Activated CD4-positive, CD25-positive, alpha-beta regulatory T cell treated with anti-CD3 and anti-CD28 coated beads, Interleukin-2, amount 50 U/mL, for 72 hours (primary cell): ENCODE results near the gene FITM1.

ENCODE experiments used
- DNase-seq: peaks from one replicate; pipeline ENCODE4 v3.0.0; 2021

The FITM1 gene, protein sequence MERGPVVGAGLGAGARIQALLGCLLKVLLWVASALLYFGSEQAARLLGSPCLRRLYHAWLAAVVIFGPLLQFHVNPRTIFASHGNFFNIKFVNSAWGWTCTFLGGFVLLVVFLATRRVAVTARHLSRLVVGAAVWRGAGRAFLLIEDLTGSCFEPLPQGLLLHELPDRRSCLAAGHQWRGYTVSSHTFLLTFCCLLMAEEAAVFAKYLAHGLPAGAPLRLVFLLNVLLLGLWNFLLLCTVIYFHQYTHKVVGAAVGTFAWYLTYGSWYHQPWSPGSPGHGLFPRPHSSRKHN

DNA sequence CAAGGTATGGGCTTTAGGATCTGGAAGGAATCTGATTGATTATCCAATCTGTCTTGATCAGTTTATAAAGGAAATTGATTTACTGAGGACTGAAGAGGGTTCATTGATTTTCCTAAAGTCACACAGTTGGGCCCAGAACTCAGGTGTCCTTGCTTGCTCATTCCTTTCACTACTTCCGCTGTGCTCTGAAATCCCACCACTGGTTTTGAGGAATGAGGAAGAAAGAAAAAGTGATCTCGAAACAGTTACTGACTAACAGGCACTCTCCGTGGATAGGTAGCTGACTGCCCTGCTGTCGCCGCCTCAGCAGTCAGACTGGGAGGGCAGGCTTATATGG, at the start of gene FITM1:
Gene FITM1 (plus strand): TSS at position 280 of the 337 bp plus-strand sequence. CDS start 905 bp downstream, outside the sequence.
- DNase-seq: no peak

GRCh38 chr14:24080888-24081738, 49.3 kb upstream of the FITM1 start:
- peak; percentile 74 for DNase-seq

- no peak for DNase-seq
Measured at GRCh38 chr14:24081739-24082211, 48.7 kb upstream of the FITM1 start.

DNA sequence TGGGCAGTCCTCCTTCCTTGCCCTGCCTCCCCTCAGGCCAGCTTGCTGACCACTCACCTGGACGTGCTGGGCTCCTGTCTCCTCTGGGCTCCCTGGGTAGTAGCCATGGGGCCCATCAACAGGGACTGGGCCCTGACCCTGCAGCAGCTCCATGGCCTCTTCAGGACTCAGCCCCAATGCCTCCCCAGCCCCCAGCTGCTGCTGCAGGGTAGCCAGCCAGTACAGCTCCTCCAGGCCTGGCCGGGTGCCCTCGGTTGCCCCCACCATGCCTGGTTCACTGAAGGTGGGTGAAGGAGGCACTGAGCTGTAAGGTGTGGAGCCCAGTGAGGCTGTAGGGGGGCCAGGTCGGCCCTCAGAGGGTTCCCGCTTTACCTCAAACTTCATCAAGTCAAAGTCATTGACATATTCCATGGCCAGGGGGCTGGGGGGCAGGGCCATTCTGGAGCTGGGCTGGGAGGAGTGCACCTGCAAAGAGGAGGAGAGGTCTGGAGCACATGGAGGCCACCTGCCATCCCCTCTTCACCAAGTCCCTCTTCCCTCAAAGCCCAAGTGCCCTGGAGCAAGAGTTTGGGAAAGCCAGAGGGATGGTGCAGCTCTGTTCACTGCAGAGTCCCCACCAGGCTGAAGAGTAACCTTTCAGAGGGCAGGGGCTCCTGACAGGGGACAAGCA, 47.9 kb upstream of the FITM1 start:
- no peak for DNase-seq

DNA sequence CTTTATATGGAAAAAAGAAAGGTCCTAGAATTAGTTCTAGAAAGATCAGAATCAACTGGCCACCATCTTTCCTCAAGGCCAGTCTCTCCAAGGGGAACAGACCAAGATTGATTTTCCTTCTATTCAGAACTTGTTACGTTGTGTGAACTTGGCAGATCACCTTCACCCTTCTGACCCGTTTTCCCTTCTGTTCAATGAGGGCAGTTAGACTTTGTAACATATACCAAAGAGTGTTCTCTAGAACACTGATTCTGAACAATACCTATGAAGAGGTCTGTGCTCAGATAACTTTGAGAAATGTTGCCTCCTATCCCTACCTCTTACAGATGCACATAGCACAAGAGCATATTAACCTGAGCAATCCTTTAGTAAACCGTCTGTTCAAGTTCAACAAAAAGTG, 47.0 kb upstream of the FITM1 start:
- DNase-seq: no peak

DNA sequence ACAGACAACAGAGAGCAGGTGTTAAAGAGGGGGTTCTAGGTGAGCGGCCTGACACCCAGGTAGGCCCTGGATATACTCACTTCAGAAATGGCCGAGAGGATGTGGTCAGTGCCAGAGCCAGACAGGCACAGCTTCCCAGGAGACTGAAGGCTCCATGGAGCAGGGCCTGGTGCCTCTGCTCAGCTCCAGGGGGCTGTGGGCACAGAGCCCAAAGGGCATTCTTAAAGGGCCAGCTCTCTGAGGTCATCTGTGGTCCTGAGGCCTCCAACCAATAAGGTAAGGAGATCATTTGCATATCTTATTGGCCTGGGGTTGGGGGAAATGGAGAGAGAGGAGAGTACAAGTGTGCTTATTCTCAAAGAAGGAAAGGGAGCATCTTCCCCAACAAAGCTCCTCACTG, 46.0 kb upstream of the FITM1 start:
- no peak for DNase-seq

GRCh38 chr14:24085215-24085614, 45.2 kb upstream of the FITM1 start:
- DNase-seq: no peak

GRCh38 chr14:24086193-24086955, 44.1 kb upstream of the FITM1 start:
- no peak for DNase-seq

GRCh38 chr14:24087004-24087403, 43.5 kb upstream of the FITM1 start:
- DNase-seq: no peak

GRCh38 chr14:24088095-24088494, 42.4 kb upstream of the FITM1 start:
- no peak for DNase-seq

DNA sequence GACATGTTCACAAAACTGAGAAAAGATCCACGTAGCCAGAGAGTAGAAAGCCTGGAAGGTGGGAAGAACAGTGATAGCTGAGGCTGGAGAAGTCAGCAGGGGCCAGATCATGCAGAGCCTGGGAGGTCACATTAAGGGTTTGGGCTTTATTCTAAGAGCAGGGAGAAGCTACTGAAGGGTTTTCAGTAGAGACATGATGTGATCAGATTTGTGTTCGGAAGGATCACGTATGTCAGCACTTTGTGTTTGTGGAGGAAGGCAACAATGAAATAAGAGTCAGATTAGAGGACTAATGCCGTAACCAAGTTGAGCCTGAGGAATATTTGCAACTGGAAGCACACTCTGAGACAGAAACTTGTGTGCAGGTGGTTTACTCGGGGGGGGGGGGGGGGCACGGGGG, 40.6 kb upstream of the FITM1 start:
- DNase-seq: no peak

DNA sequence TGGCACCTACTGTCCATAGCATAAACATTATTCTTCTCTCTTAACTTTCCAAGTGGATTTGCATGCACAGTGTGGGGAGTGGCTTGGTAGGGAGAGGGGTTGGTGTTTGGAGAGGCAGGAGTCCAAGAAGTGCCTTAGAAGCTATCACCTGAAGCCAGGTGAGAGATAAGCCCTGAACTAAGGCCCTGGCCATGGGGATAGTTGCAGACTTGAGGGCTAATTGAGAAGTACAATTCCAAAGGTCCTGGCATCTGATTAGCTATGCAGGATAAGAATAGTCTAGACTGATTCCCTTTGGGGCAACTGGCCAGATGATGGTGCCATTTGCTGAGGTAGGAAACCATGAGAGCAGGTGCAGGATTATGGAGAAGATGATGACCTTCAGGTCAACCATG, 38.4 kb upstream of the FITM1 start:
- DNase-seq: no peak

- DNase-seq: no peak
Measured at GRCh38 chr14:24092505-24093206, 37.8 kb upstream of the FITM1 start.

- no peak for DNase-seq
Measured at GRCh38 chr14:24093207-24093900, 37.1 kb upstream of the FITM1 start.

DNA sequence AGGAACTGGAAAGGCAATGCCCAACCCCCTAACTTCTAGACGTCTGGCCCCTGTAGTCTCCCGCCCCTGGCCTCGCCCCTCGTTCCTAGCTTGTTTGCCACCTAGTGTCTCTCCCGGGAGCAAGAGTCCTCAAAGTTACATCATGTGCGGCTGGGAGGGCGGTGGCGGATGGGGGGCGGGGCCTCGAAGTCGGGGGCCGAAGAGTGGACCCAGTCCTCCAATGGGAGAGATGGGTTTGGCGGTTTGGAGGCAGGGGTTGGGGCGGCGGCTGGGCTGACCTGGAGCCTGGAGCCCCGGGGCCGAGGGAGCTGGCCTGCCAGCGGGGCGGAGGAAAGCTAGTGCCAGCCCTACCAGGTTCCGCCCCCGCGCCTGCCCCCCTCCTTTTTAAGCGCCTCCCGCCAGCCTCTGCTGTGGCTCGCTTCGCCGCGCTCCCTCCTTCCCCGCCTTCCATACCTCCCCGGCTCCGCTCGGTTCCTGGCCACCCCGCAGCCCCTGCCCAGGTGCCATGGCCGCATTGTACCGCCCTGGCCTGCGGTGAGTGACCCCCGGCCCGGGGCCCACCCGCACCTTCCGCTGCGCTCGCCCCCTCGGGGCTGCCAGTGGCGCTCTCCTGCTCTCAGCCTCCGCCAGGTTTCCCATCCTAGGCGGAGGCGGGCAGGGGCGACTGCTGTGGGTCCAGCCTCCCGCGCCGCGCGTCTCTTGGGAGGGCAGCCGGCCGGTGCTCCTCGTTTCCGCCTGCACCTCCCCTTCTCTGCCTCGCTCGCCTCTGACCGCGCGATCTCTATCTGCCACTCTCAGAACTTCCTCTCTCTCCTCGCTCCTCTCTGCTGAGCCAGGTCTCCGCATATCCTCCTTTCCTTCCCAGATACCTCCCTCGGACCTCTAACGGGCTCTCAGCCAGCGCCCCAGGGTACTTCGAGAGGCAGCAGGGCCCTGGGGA, 36.3 kb upstream of the FITM1 start, which contains the start of gene PCK2:
Gene PCK2 (plus strand): TSS at position 411 of the 940 bp plus-strand sequence. CDS start 95 bp downstream, at position 506.
- peak; percentile 79 for DNase-seq

DNA sequence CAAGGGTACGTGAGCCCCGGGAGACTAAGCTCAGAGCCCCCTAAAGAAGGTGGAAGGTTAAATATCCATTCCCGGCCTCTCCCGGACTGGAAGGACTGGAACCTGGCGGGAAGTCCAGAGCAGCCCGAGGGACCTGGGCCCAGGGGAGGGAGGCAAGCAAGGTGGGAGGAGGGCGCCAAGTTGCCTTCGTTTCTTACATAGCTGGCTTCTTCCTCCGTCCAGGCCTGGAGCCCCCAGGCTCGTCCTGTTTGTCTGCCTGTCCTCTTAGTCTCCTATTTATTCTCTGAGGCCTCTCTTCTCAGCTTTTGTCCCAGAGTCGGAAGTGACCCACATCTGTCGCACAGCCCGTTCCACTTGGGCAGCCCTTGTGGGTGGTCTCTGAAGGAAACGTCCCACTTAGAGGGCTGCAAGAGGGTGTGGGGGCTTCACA, 35.6 kb upstream of the FITM1 start:
- no peak for DNase-seq

DNA sequence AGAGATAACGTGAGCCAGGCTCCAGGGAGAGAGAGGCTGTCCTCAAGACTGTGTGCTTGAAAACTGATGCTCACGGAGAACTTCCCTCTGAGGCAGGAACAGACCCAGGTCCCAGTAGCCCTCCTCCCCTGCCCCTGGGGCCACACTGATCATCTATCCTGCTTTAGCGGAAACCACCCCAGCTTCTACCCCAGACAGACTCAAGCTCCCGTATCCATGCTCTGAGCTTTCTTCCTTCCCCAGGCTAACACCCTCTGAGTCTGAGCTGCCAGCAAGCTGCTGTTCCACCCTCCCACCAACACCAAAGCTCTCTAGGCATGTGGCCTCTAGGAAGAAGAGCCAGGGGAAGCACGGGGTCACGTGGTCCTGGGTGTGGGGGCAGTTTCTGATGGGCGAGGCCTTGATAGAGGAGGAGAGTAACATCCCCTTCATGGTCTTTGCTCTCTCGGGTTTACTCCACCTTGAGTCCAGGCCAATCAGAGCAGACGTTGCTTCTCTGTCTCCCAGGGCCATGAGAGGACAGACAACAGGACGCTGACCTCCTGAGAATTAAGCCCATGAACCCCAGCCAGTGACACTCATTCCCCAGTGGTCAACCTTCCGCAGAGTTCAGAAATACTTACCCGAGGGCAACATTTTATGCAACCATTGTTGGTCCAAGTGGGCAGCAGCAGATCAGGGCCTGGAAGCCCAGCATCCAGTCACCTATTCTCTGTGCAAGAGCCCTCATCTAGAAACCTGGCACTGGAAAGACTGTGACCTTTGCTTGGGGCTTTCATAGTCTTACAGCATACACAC, 35.0 kb upstream of the FITM1 start:
- DNase-seq: peak; percentile 63

GRCh38 chr14:24096545-24097181, 33.8 kb upstream of the FITM1 start:
- DNase-seq: peak; percentile 25
